Prostate gland (tissue), 2 donors: ENCODE data around the gene PFKP. TPM values are rescaled to one million over a fixed set of nuclear protein-coding genes. Genes with fewer than 3 reads are reported as not detected.
A peak's percentile ranks its signal among the peaks of the same experiment; 100 is the strongest.

Experiments used
- DNase-seq: peaks from one replicate; pipeline ENCODE4 v3.0.0-alpha.2; 2019; ENCODE audit warnings: low spot score
- H3K27ac ChIP-seq, 2 donors: fragments of 200-600 bp; sonication (generic); 2 replicates each; pipeline ENCODE4 v1.5.1; 2017 to 2019
- H3K27me3 ChIP-seq: fragments of 200-600 bp; sonication (generic); replicated peaks from 2 replicates; pipeline ENCODE4 v1.5.1; 2019; ENCODE audit not compliant: insufficient read depth
- H3K36me3 ChIP-seq, 2 donors: fragments of 200-600 bp; sonication (generic); 1 replicate in 1 of 2; 2 replicates in 1 of 2; pipeline versions ENCODE4 v1.5.1 to v1.8.1; 2017 to 2019
- H3K4me1 ChIP-seq: fragments of 200-600 bp; sonication (generic); replicated peaks from 2 replicates; pipeline ENCODE4 v1.5.1; 2019
- H3K4me3 ChIP-seq, 2 donors: fragments of 200-600 bp; sonication (generic); 2 replicates each; pipeline ENCODE4 v1.5.1; 2017 to 2019
- H3K9me3 ChIP-seq: fragments of 200-600 bp; sonication (generic); 2 replicates; pipeline ENCODE4 v1.5.1; 2017
- CTCF ChIP-seq, 4 experiments: fragments of 200-600 bp in 2 of 4; fragments of 450-650 bp in 2 of 4; sonication (generic) in 2 of 4; IDR thresholded peaks; 1 replicate in 3 of 4; 2 replicates in 1 of 4; pipeline ENCODE4 v1.5.1; 2016 to 2019; ENCODE audit warnings: antibody characterized with exemption in 4 of 4, mild to moderate bottlenecking in 2 of 4, moderate library complexity in 2 of 4
- POLR2A ChIP-seq: fragments of 450-650 bp; IDR thresholded peaks from one replicate; pipeline ENCODE4 v1.6.1; 2016; ENCODE audit warnings: antibody characterized with exemption, mild to moderate bottlenecking
- POLR2AphosphoS5 ChIP-seq: sonication (generic); formaldehyde crosslinking; IDR thresholded peaks from one replicate; pipeline ENCODE4 v1.6.1; 2017; ENCODE audit warnings: antibody characterized with exemption
- WGBS: methylation state at CpG from one replicate; pipeline ENCODE4 v1.1.5; 2018; 5-methylcytosine and 5-hydroxymethylcytosine counted together
- intact Hi-C: fragments of 100-400 bp; cut with DNase I; formaldehyde crosslinking; loops from one replicate; pipeline ENCODE4 v1.14.2; 2022
- total RNA-seq, 2 donors: library from RNA; depleted of rRNA; stranded (reverse); fragments of >200 nt; gene quantifications; one replicate each; pipeline ENCODE4 v1.1.0, GENCODE V29; 2016

Gene PFKP
- total RNA-seq, 2 donors from 2014 or later, result 35.1 to 86.9 TPM

GRCh38 chr10:3065622-3066021 is 1.7 kb upstream of the PFKP start:
- intact Hi-C loops, result loop anchor here (2.0 to 5.0 kb wide), 2 partner anchors 17 to 107 kb away; partner anchors contain the start of gene PITRM1
- no peaks in the 10 kb centered on the region for H3K36me3 ChIP-seq

GRCh38 chr10:3066317-3067117 is 831 bp upstream of the PFKP start:
- H3K27ac ChIP-seq, result peak overlapping the region; percentile 59 to 70
- WGBS, result 7% methylated on average over 54 of the region's 71 CpGs
- H3K27me3 ChIP-seq, result no peaks in the 10 kb centered on the region
- intact Hi-C loops, result loop anchor here (2.0 to 5.0 kb wide), 2 partner anchors 18 to 106 kb away; partner anchors contain the start of gene PITRM1
- no peaks in the 10 kb centered on the region for H3K36me3 ChIP-seq
- H3K9me3 ChIP-seq, result no peaks in the 10 kb centered on the region
- peak overlapping the region; percentile 52 to 72 for H3K4me3 ChIP-seq
- DNase-seq, result no peak
- peaks cover 3% of the 10 kb centered on the region for H3K4me1 ChIP-seq
- TF ChIP-seq CTCF (IDR thresholded peaks at IDR 0.05) (peak in 1 of 4 experiments; percentile 24), POLR2A (no peak), POLR2AphosphoS5 (no peak)

More at GRCh38 chr10:3065622-3066021, 1.7 kb upstream of the PFKP start:
- Histone ChIP-seq H3K27me3 (no peaks in the 10 kb centered on the region), H3K4me3 (no peak overlapping the region), H3K27ac (no peak overlapping the region), H3K9me3 (no peaks in the 10 kb centered on the region), H3K4me1 (peaks cover 3% of the 10 kb centered on the region)
- DNase-seq, result no peak
- 80% methylated on average over 8 of the region's 8 CpGs for WGBS
- TF ChIP-seq CTCF (IDR thresholded peaks at IDR 0.05) (no peak), POLR2A (no peak), POLR2AphosphoS5 (no peak)

GRCh38 chr10:3067859-3068179 is 471 bp downstream of the PFKP start:
- TF ChIP-seq CTCF (IDR thresholded peaks at IDR 0.05) (no peak), POLR2A (no peak), POLR2AphosphoS5 (no peak)
- Histone ChIP-seq H3K27ac (peak overlapping the region; percentile 59 to 70), H3K27me3 (no peaks in the 10 kb centered on the region), H3K9me3 (no peaks in the 10 kb centered on the region), H3K4me3 (peak overlapping the region; percentile 52 to 72), H3K4me1 (peaks cover 3% of the 10 kb centered on the region), H3K36me3 (no peaks in the 10 kb centered on the region)
- WGBS, result under 1% methylated on average over 29 of the region's 29 CpGs
- DNase-seq, result no peak
- intact Hi-C loops, result loop anchor here (2.0 to 5.0 kb wide), 2 partner anchors 19 to 104 kb away; partner anchors contain the start of gene PITRM1

GRCh38 chr10:3068201-3068967 is 1.0 kb downstream of the PFKP start:
- TF ChIP-seq CTCF (IDR thresholded peaks at IDR 0.05) (peak in 2 of 4 experiments; percentile 32 to 38), POLR2AphosphoS5 (peak; percentile 62), POLR2A (no peak)
- H3K27ac ChIP-seq, result peak overlapping the region; percentile 59 to 70
- intact Hi-C loops, result loop anchor here (5.0 kb wide), 1 partner anchor 104 kb away; the partner anchor contains the start of gene PITRM1
- H3K4me3 ChIP-seq, result peak overlapping the region; percentile 52 to 72
- H3K9me3 ChIP-seq, result no peaks in the 10 kb centered on the region
- H3K36me3 ChIP-seq, result no peaks in the 10 kb centered on the region
- no peaks in the 10 kb centered on the region for H3K27me3 ChIP-seq
- peak; percentile 50 for DNase-seq
- under 1% methylated on average over 74 of the region's 86 CpGs for WGBS
- H3K4me1 ChIP-seq, result peaks cover 3% of the 10 kb centered on the region
